ENCODE data around the gene DUSP12.

DUSP12 gene

DNA sequence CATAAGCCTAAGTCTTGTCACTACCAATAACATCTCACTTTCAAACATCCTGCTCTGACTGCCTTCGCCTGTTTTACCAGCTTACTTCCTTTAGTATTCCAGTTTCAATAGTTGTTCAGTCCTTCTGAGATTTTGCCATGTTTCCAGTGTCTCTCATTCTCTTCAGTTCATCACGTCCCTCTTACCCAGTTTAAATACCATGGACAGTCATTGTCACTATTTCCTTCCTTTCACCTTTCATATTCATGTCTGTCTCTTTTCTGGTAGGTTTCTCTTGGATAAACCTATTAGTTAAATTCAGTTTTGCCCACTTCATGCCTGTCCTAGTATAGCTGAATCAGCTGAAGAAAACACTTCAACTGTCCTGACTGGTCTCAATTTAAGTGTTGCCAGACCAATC lies 22.4 kb downstream of the DUSP12 start:
- no peak for DNase-seq

DNA sequence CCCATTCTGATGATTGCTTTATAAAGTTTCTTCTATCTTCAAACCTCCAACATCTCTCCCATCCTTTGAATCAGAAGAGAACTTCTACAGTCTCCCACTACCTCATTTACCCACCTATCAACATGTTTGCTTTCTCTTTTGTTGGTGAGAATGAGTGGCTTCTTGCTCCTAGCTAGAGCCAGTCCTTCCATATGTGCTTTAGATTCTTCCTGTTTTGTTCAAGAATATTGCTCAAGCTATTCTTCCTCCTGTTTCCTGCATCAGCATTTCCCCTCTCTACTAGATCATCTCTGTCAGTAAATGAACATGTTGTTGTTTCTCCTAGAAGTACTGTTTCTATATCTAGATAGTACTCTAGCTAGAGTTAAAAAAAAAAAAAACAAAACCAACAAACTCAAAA lies 22.8 kb downstream of the DUSP12 start:
- DNase-seq = no peak

DNA sequence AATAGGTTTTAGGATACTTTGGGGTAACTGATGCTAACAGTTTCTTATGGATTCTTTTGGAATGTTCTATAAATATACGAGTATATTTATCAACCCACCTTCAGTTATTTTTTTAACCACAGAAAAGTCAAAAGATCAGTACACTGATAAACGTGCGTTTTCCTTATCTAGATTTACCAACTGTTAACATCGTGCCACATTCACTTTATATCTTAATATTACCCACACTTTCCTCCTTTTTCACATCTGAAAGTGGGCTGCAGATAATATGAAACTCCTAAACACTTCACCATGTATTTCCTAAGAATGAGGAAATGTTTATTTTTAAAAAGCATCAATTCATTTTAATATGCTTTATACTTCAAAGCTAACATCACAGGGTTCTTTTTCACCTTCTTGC lies 24.2 kb downstream of the DUSP12 start:
- no peak for DNase-seq

DNA sequence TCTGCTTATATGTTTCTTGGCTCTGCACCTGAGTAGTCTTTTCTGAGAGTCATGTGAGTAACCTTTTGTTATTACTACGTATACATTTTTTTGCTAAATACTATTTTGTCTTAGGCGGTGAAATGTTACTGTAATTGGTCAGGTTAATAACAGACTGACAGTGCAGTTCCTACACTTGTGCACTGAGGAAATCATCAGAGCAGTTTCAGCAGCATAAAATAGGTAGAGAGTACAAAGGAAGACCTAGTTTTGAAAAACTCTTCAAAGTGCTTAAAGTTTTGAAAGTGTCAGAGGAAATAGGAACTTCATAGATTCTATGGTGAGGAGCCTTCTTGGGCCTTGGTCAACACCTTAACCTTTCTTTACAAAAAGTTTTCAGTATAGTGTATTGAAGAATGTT lies 27.7 kb downstream of the DUSP12 start:
- no peak for DNase-seq

DNA sequence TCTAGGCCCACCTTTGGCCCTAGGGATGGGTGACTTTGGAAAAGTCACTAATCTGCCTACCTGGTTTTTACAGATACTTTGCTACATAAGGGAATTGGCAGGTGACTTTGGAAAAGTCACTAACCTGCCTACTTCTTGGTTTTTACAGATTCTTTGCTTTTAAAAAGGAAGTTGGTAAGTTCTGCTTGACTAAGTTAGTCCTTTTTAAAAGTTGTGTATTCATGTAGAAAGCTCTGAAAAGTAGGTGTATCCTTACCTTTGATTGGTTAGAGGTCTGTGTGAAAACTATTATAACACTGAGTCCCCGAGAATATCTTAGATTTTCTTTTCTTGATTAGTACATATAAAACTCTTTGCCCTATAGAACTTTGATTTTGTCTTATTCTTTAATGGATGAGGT lies 28.9 kb downstream of the DUSP12 start:
- no peak for DNase-seq

DNA sequence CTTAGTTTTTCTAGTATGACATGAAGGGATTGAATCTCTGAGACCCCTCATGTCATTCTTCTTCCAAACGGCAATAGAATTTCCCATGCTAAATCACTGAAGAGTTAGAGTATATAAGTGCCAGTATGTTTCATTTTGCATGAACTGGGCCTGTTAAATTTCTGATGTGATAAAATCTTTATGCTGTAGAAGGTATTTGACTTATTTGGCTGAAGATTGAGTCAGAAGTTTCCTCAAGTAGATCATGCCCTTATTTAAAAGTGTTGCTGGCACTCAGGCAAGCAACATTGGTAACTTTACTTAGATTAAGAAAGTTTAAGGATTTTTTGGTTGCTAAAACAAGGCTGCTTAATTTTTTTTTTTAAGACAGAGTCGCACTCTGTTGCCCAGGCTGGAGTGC lies 29.8 kb downstream of the DUSP12 start:
- no peak for DNase-seq

DNA sequence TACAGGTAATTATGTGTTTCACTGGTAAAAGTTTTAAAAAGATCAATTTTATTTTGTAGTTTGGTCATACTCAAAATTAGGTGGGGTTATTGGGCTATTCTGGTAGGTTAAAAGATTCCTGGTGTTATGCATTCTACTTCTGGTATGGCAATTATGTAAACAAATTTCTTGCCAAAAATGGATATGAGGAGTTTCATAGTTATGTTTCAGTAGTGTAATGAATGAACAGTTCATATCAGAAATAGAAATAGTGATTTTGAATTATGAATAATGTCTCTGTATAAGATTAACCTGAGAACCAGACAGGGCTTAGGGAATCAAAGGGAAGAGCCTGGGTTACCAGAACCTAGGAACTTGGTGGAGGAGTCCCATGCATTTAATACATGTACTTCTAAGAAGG lies 32.4 kb downstream of the DUSP12 start:
- no peak for DNase-seq

DNA sequence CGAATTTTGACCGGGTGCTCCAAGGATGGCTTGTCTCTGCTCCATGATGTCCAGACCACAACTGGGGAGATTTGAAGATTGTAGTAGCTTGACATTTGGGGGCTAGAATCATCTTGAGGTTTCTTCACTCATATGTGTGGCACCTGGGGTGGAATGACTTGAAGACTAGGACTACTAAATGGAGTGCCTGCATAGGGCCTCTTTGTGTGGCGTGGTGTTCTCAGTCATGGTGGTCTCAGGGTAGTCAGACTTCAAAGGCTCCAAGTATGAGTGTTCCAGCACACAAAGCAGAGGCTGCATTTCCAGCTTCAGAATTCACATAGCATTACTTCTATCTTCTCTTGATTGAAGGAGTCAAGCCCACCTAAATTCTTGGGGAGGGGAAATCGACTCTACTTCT lies 33.3 kb downstream of the DUSP12 start:
- no peak for DNase-seq

DNA sequence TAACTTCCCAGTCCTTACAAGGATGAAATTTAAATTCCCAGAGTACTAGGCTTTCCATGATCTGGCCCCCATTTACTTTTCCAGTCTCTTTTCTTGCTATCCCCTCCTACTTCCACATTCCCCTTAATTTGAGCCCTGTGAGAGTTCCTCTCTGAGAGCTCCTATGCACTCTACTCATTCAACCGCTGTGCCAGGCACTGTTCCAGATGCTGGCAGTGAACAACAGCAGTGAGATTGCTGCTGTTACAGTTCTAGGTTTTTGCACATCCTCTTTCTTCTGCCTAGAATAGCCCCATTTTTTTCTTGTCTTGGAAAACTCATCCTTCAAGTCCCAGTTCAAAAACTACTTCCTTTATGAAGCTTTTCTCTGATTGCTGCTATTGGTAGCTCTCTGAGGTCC lies 35.4 kb downstream of the DUSP12 start:
- no peak for DNase-seq

DNA sequence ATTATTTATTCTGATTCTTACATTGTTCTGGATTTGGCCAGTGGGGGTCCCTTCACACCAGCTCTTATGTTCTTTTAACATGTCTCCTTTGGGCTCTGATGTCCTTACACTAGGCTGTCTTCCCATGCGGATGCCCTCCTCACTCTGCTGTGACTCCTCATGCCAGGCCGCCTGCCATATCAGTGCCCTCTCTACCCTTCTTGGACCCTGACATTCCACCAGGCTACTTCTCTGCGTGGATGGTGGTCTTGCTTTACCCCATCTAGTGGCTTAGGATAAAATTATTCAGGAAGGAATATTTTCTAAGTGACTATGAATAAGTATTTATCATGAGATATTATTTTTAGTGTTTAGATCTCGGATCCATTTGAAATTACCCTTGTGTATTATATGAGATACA lies 37.8 kb downstream of the DUSP12 start:
- DNase-seq = no peak

DNA sequence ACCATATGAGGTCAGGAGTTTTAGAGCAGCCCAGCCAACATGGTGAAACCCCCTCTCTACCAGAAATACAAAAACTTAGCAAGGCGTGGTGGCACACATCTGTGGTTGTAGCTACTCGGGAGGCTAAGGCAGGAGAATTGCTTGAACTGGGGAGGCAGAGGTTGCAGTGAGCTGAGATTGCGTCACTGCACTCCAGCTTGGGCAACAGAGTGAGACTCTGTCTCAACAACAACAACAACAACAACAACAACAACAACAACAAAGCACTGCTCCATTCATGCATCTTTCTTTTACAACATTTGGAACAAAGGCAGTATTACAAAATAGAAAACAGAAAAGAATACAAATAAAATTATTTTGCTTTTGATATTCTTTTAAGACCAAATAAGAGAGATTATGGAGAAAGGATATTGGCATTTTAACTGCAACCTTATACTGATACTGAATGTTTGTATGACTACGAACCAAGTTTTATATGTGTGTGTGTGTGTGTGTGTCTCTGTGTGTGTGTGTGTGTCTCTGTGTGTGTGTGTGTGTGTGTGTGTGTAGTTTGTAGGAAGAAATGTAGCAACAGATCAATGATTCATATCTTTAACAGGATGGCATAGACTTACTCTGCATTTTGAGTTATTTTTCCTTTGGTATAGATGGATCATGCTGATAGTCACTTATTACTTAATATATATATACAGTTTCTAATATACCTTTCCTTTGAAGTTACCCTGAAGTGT lies 41.2 kb downstream of the DUSP12 start:
- DNase-seq = no peak

DNA sequence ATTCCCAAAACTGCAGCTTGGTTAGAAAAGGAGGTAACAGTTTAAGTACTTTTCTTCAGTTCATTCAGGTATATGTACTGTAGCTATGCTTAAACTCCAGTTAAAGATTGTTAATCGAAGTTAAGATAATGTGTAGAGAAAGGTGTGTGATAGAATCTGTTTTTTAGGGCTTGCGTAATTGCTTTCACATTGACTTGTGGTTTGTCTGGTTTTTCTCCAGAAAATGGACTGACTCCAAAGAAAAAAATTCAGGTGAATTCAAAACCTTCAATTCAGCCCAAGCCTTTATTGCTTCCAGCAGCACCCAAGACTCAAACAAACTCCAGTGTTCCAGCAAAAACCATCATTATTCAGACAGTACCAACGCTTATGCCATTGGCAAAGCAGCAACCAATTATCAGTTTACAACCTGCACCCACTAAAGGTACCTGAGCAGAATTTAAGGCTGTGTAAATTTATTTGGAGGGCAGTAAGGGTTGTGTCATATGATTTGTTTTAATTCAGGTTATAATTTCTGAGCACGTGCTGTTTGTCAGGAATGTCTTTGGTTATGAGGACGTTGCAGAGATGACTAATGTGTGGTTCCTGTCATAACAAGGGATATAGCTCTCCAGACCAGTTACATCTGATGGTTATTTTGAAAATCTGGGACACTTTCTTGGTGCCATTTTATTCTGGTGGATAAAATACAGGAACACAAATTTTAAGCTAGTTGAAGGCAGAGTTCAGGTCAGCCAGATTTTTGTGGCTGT lies 42.5 kb downstream of the DUSP12 start:
- DNase-seq = no peak

DNA sequence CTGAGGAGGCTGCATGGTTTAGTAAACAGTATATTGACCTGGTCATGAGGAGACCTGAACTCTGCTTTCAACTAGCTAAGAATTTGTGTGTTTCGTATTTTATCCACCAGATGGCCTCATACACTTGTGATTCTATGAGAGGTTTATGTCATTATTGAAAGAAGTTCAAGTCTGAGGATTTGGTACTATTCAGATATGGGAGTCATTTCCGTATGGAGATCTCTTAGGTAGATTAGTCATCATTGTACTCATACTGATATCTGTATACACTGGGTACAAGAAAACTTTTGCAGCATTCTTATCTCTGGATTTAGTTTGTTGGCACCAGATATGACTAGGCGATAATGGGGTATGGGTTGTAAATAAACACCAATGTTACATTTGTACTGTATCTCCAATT lies 43.2 kb downstream of the DUSP12 start:
- DNase-seq = no peak

DNA sequence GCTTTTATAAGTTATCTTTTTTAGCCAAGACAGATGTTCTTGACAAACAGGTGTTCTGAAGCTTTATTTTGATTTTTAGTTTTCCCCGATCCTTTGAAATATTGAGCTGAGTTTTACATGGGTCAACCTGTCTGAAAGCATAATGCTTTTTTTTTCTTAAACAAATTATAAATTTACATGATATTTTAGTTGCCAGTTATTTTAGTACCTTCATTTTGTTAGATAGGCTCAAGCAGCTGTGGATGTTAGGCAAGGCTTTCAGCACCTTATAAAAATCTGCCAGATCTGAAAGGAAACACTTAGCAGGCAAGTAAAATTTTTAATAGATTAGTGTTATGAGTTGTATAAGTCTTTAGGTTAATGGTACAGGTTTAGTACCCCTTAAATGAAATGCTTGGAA lies 50.2 kb downstream of the DUSP12 start:
- DNase-seq = no peak

DNA sequence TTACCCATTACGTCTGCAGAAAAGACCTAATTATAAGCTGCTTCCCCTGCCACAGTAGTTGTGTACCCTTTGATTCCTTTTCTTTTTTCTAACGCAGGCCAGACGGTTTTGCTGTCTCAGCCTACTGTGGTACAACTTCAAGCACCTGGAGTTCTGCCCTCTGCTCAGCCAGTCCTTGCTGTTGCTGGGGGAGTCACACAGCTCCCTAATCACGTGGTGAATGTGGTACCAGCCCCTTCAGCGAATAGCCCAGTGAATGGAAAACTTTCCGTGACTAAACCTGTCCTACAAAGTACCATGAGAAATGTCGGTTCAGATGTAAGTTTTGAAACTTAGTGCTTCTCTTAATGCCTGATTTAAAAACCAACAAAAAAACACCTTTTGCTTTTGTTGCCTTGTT lies 52.4 kb downstream of the DUSP12 start:
- DNase-seq = no peak

DNA sequence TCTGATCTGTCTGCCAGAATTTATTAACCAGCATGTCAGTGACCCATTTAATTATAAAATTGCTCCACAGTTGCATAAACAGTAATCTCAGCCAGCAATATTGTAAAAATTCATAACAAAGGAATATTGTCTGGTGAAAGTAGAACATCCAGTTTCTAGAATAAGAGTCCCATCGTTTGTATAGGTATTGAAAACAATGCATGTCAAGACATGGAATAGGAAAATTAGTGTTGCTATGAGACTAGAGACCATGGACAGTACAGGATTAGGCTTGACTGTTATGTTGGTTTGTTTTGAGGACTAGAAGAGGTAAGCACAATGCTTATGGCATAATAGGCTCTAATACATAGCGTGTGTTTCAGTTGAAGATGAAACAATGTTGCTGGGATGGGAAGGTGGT lies 53.6 kb downstream of the DUSP12 start:
- no peak for DNase-seq

DNA sequence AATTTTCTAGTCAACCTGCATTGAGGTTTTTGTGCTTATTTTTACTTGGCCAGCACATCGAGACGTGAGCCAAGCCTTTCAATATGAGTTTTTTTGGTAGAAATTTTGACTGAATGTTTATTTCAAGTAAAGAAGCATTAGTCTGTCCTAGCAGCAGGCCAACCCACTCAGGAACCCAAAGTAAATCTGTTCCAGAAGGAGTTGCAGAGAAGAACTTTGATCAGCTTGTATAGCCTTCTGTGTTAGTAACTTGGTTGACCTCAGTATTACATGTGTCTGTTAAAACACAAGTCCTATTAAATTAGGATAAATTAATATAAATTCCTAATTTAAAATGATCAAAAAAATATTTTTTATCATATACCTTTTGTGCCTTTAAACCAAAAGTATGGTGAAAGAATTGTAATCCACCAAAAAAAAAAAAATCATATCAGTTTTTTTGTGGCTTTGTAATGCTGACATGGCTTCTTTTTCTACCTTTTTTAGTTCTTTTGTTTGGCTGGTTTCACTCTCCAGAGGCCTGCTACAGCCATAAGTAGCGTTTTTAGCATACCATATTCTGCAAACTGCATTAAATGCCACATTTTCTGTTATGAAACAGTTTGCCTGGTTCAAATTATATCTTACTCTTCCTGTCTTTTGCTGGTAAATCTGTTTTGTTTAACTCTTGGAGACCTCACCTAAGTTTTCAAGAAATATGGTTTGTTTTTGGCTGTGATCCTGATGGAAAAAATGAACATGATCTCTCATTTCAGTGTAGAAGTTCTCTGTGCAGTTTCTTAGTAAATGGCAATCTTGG lies 56.0 kb downstream of the DUSP12 start:
- no peak for DNase-seq
